Ovary (tissue), 9 donors: Measurements from ENCODE around the gene RPS21. TPM values are rescaled to one million over a fixed set of nuclear protein-coding genes. Genes with fewer than 3 reads are reported as not detected.

Experiments
- DNase-seq, 5 donors: peaks; one replicate each; pipeline ENCODE4 v3.0.0-alpha.2; 2019 to 2020
- H3K27ac ChIP-seq, 2 donors: fragments of 200-600 bp; one replicate each; pipeline versions ENCODE4 v1.5.1 to v1.8.0; 2019 to 2022
- H3K27me3 ChIP-seq: fragments of 200-600 bp; one replicate; pipeline ENCODE4 v1.8.0; 2022
- H3K36me3 ChIP-seq: fragments of 200-600 bp; sonication (generic); one replicate; pipeline ENCODE4 v1.5.1; 2019
- H3K4me1 ChIP-seq: one replicate; pipeline ENCODE4 v1.8.1; 2013; ENCODE audit warnings: mild to moderate bottlenecking, moderate library complexity; ENCODE audit not compliant: insufficient read depth
- H3K4me3 ChIP-seq: fragments of 200-600 bp; sonication (generic); one replicate; pipeline ENCODE4 v1.5.1; 2017
- H3K9me3 ChIP-seq, 2 donors: fragments of 200-600 bp in 1 of 2; sonication (generic) in 1 of 2; one replicate each; pipeline versions ENCODE4 v1.5.1 to v1.8.1; 2013 to 2019; ENCODE audit warnings: mild to moderate bottlenecking in 1 of 2, moderate library complexity in 1 of 2
- CTCF ChIP-seq, 3 donors: fragments of 450-650 bp in 2 of 3; fragments of 200-600 bp in 1 of 3; IDR thresholded peaks; one replicate each; pipeline versions ENCODE4 v1.5.1 to v1.8.0; 2016 to 2022; ENCODE audit warnings: antibody characterized with exemption in 3 of 3, mild to moderate bottlenecking in 1 of 3
- EP300 ChIP-seq: sonication (generic); formaldehyde crosslinking; IDR thresholded peaks from one replicate; pipeline ENCODE4 v1.6.1; 2017; ENCODE audit warnings: antibody characterized with exemption
- POLR2A ChIP-seq: fragments of 450-650 bp; IDR thresholded peaks from one replicate; pipeline ENCODE4 v1.6.1; 2017; ENCODE audit warnings: antibody characterized with exemption, mild to moderate bottlenecking, moderate library complexity
- WGBS, 3 donors: extraction: QIAGEN DNeasy Blood & Tissue Kit in 1 of 3; methylation state at CpG; one replicate each; pipeline versions ENCODE4 v1.1.5 to v1.1.7; 2013 to 2017; 5-methylcytosine and 5-hydroxymethylcytosine counted together
- intact Hi-C, 4 donors: fragments of 100-400 bp; cut with DNase I; formaldehyde crosslinking; loops; one replicate each; pipeline versions ENCODE4 v1.11.0 to v1.15.1; 2022 to 2023
- polyA plus RNA-seq, 2 donors: library from polyadenylated mRNA; stranded (reverse); fragments of 200-250 nt in 1 of 2; fragments of 350-450 nt in 1 of 2; fragmentation: Illumina TruSeq in 1 of 2; extraction: RNeasy Lipid Tissue Mini Kit (QIAGEN cat#74804) in 1 of 2; gene quantifications; one replicate each; pipeline ENCODE4 v1.2.3, GENCODE V29; 2013 to 2014
- total RNA-seq, 7 donors: library from RNA; depleted of rRNA in 2 of 7; stranded (reverse); fragments of >200 nt in 2 of 7; fragmentation: NEBNext Ultra II Directional in 3 of 7; extraction: Animal tissue kit (Norgen Biotek cat#: 25700) in 3 of 7; gene quantifications; one replicate each; pipeline versions ENCODE4 v1.1.0 to v1.2.4, GENCODE V29; 2016 to 2023
- donor health status: DM: no; HTN: no; CAD: no; lungs with moderate emphysema.
- donor health status: DM: no; HTN: no; CAD: no.
- donor health status: Bipolar disorder and iron deficiency.
- donor health status: DM: yes; HTN: yes; CAD: no.
- donor health status: DM: no; HTN: no; CAD: no.
- donor health status: DM: yes; HTN: yes; CAD: no.

The RPS21 gene
- total and polyA plus RNA-seq, 9 donors = 1,038 to 9,967 (median 2,977) TPM

GRCh38 chr20:62409086-62409853 lies 22.4 kb downstream of the RPS21 start:
- Histone ChIP-seq H3K9me3 (no peaks in the 10 kb centered on the region), H3K4me1 (peaks cover 14% of the 10 kb centered on the region), H3K36me3 (no peaks in the 10 kb centered on the region), H3K27ac (no peak overlapping the region), H3K4me3 (no peak overlapping the region), H3K27me3 (no peaks in the 10 kb centered on the region)
- intact Hi-C loops = loop anchor here in 3 of 4 donors (5.0 to 10.0 kb wide), 3 partner anchors 236 to 394 kb away; partner anchors contain the start of genes OGFR (in 1 of the 3) and SLCO4A1 (in 1 of the 3)
- no peak for DNase-seq
- TF ChIP-seq POLR2A = no peak
- no peak for TF ChIP-seq CTCF (IDR thresholded peaks at IDR 0.05)
- TF ChIP-seq EP300 = no peak
- WGBS, 3 donors = 81 to 89% (median 86%) methylated on average over 12 of the region's 12 CpGs

GRCh38 chr20:62409931-62410745 lies 23.2 kb downstream of the RPS21 start:
- Histone ChIP-seq H3K36me3 (no peaks in the 10 kb centered on the region), H3K27ac (no peak overlapping the region), H3K4me3 (no peak overlapping the region), H3K9me3 (no peaks in the 10 kb centered on the region), H3K4me1 (peaks cover 14% of the 10 kb centered on the region), H3K27me3 (no peaks in the 10 kb centered on the region)
- WGBS, 3 donors = 4 to 7% (median 7%) methylated on average over 29 to 30 of the region's 30 CpGs
- peak; percentile 61 to 76 (median 69) for DNase-seq
- TF ChIP-seq CTCF (IDR thresholded peaks at IDR 0.05) = no peak
- no peak for TF ChIP-seq POLR2A
- intact Hi-C loops = loop anchor here (5.0 to 10.0 kb wide), 4 partner anchors 235 to 795 kb away; partner anchors contain the start of genes OGFR (in 1 of the 4) and SLCO4A1 (in 1 of the 4)

- 76 to 92% (median 80%) methylated on average over 8 to 19 of the region's 19 CpGs for WGBS, 3 donors
- intact Hi-C loops = loop anchor here in 1 of 4 donors (10.0 kb wide), 1 partner anchor 794 kb away; no protein-coding TSS in a partner anchor
- no peak overlapping the region for H3K4me3 ChIP-seq
- TF ChIP-seq POLR2A (no peak), EP300 (no peak)
- no peaks in the 10 kb centered on the region for H3K36me3 ChIP-seq
- no peaks in the 10 kb centered on the region for H3K27me3 ChIP-seq
- no peaks in the 10 kb centered on the region for H3K9me3 ChIP-seq
- no peak for DNase-seq
- H3K4me1 ChIP-seq = peaks cover 8% of the 10 kb centered on the region
- H3K27ac ChIP-seq = no peak overlapping the region
Observed at GRCh38 chr20:62410746-62411478, 24.0 kb downstream of the RPS21 start.

GRCh38 chr20:62411479-62412193 lies 24.7 kb downstream of the RPS21 start:
- DNase-seq = no peak
- 66 to 80% (median 67%) methylated on average over 23 to 24 of the region's 24 CpGs for WGBS, 3 donors
- Histone ChIP-seq H3K27ac (no peak overlapping the region), H3K36me3 (no peaks in the 10 kb centered on the region), H3K9me3 (no peaks in the 10 kb centered on the region), H3K4me1 (peaks cover 5% of the 10 kb centered on the region), H3K4me3 (no peak overlapping the region), H3K27me3 (no peaks in the 10 kb centered on the region)
- TF ChIP-seq EP300 (no peak), POLR2A (no peak), CTCF (IDR thresholded peaks at IDR 0.05) (no peak)
- intact Hi-C loops = loop anchor here in 1 of 4 donors (10.0 kb wide), 1 partner anchor 793 kb away; no protein-coding TSS in a partner anchor
